GM18505 (cell line): ENCODE data around the gene DRGX.

Source experiments
- ATAC-seq: cut with Tn5 transposase; IDR thresholded peaks from one replicate; pipeline ENCODE4 v1.9.1; 2021; ENCODE audit not compliant: unreplicated experiment
- POLR2A ChIP-seq: IDR thresholded peaks from 4 replicates; pipeline ENCODE4 v1.6.1; 2011; ENCODE audit warnings: borderline replicate concordance; ENCODE audit not compliant: insufficient read depth, insufficient read length; ENCODE audit errors: extremely low read depth

DRGX gene

DNA sequence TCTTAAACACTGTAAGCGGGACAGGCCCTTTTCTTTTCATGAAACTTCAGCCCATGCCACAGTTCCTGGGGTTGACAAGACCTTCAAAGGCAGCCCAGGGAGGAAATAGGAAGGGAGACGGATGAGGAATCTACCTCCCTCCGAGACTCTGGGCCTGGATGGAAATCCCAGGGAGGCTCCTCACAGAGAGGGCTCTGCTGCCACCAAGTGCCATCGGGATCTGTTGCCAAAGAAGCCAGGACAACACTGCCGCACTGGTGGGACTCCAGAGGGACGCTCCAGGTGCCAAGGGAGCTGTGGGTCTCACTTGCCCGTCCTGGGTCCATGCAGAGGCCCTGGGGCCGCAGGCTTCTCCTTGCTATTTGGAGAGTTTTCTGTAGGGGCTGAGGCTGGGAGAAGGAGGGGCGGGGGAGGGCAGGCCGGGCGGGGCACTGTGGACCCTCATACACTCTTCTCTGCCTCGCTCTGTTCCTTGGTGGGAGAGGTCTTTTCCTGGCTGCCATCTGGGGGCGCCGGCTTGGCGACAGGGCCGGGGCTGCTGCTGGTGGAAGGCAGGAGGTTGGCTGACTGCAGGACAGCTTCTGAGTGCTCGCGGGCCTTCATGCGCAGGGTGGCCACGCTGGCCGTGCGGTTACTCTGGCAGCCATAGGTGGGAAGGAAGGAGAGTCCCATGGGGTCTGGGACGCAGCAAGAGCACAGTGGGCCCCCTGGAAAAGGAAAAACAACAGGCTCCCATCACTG is 30.0 kb downstream of the DRGX start:
- TF ChIP-seq POLR2A, result no peak
- no peak for ATAC-seq

DNA sequence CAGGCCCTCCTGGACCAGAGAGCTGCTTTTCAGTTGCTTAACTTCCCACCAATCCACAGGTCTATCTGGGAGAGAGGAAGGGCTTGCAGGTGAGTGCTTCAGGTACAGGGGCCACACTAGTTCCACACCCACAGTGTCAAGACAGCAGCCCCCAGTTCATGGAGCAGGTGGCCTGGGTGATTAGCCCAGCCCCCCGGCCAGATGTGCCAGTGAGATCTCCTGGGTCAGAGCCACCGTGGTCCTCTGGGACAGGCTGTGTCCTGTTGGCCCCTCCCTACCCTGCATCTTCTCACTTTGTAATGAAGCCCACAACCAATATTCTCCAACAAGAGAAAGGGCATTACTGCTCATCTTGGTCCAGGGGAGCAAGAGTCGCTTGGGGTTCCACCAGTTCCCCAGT is 30.6 kb downstream of the DRGX start:
- no peak for TF ChIP-seq POLR2A
- ATAC-seq, result no peak

DNA sequence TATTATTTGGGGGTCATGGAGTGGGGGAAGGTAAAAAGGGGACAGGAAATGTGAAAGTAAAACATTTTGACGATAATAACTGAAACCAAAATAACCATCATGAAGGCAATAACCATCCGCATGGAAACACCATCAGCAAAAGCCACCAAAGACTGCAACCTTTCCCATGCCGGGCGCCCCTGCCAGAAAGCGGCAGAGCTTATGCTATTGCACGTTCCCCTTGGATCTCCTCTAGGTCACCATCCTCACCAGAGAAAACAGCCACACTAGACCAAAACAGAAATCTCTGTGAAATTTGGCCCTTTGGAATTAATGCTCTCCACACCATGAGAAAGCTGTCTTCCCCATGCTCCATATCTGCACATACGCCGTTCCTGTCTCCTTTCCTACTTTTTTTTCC is 31.1 kb downstream of the DRGX start:
- no peak for TF ChIP-seq POLR2A
- ATAC-seq, result no peak

- ATAC-seq, result no peak
- TF ChIP-seq POLR2A, result no peak
These were observed 31.8 kb downstream of the DRGX start for GRCh38 chr10:49364051-49364450.

GRCh38 chr10:49363309-49364031 is 32.4 kb downstream of the DRGX start:
- TF ChIP-seq POLR2A, result no peak
- no peak for ATAC-seq

DNA sequence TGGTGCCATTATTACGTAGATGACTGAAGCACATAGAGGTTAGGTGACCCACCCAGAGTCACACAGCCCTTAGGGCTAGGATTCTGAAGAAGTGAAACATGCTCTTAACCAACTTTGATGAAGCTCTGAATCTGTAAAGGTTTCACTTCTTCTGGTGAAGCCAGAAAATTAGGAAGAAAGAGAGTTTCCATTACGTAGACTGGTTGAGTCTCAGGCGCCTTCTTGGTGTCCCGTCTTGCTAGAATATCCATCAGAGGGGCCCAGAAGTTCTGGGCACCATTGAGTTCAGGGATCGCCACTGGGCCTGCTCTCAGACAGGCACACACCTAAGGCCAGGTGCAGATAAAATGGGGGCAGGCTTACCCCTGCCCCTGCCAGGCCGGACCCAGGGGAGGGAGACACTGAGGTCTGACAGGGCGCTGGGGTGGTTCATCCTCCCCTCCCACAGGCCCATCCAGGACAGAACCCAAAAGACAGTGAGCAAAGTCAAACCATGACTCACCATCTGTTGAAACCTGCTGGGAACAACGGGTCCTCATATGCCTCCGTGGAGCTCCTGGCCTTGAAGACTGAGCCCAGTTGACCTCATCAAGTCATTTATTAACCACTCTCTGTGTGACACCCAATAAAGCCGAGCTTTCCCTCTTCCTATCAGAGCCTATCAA is 33.2 kb downstream of the DRGX start:
- ATAC-seq, result peak; percentile 92
- no peak for TF ChIP-seq POLR2A

GRCh38 chr10:49361735-49362568 is 33.9 kb downstream of the DRGX start:
- no peak for TF ChIP-seq POLR2A

DNA sequence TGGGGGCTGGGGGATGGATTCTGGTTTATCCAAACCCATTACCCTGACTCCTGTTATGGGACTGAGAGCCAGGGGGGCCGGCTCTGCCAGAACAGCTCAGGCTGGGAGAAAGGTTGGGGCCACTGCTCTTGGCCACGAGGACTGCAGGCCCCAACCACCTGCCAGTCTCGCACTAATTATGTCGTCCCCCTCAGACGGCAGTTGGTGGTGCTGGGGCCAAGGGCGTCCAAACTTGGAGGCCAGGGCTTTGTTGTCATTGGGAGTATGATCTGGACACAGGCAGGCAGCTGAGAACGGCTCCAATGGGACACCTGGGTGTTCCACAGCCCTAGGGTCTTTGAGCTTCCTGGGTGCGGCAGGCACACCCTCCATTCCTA is 34.7 kb downstream of the DRGX start:
- no peak for ATAC-seq
- no peak for TF ChIP-seq POLR2A

More at GRCh38 chr10:49361735-49362568, 33.9 kb downstream of the DRGX start:
- ATAC-seq, result no peak

DNA sequence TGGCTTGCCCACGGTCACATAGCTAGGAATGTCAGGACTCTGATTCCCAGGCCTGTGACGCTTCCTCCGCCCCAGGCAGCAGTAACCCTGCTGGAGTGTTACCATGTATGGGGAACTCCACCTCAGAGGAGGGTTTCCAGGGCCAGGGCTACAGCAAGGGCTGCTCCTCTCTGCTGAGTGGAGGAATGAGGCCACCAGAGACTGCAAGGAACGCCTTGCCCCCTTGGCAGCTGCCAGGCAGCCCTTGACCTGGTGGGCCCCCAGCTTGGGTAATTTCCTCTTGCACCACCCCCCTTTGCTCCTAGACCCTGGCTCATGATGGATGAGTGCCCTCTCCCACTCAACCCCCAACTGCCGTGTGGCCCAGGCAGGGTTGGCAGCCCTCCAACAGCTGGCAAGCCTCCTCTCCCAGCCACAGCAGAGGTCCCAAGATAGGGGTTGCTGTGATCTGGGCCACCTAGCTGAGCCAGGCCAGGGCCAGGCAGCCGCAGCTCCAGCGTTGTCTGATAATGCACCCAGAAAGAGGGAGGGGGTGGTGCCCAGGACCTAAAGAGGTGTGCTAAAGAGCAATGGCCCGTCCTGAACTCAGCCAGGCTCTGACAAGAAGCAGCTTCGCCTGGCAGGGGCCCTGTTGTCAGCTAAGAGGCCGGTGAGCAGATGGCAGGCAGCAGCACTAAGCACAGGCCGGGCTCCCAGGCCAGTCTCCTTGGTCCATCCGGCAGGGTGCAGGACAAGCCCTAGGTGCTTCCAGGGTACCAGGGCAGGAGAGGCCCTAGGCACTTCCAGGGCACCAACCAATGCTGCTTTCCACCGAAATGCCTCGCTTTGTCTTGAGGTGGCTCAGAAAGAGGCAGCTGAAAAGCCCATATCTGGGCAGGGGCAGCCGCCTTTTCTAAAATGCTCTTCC is 35.4 kb downstream of the DRGX start:
- no peak for TF ChIP-seq POLR2A
- no peak for ATAC-seq

DNA sequence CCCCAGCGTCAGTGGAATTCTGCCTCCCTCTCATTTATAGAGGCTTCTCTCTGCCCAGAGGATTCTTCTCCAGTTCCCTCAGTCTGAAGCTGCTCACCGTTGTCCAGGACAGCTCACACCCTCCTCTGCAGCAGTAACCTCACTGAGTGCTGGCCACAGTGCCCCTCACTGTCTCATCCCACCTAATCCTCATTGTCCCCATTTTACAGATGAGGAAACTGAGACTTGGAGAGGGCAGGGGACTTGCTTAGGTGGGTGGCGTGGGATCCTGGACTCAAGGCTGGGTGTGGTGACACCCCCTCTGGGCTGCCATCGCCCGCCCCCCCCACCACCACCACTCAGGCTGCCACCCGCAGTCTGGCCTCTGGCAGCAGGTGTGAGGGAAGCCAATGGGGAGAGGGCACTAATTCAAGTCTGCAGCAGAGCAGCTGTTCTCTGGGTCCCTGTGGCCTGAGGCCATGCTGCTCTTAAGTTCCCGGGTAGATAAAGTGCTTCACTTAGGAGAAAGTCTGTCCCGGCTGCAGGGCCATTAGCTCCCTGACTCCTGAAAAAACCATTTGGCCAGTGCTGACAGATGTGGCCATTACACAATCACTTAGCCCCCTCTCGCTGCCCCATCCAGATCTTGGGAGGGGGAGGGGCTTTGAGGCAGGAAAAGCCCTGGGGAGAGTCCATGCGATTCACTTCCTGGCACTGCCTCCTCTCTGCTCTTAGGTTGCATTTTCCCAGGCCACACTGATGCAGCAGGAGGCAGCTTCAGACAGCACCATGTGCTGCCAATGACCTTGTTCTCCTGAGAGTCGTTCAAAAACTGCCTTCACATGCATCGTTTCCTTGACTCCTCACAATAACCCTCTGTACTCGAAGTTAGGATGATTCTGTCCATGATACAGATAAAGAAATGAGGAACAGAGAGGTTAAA is 36.3 kb downstream of the DRGX start:
- no peak for ATAC-seq
- TF ChIP-seq POLR2A, result no peak

- no peak for TF ChIP-seq POLR2A
- no peak for ATAC-seq
These were observed 38.0 kb downstream of the DRGX start for GRCh38 chr10:49357910-49358309.
